Motor neuron (in vitro differentiated cells): Measurements from ENCODE around the gene UPK1B. TPM values are rescaled to one million over a fixed set of nuclear protein-coding genes. Genes with fewer than 3 reads are reported as not detected.

ENCODE experiments used
- ATAC-seq, 8 experiments: fragments of 200-7000 bp; cut with Tn5 transposase; replicated peaks in 6 of 8; 2 replicates each; pipeline ENCODE4 v1.8.0; 2021; ENCODE audit warnings: mild to moderate bottlenecking in 8 of 8, moderate library complexity in 8 of 8
- H3K27ac ChIP-seq, 2 donors: fragments of 250-450 bp; sonication (Bioruptor Pico); 2 replicates each; pipeline ENCODE4 v1.9.0; 2021; ENCODE audit warnings: antibody characterized with exemption in 2 of 2, mild to moderate bottlenecking in 2 of 2, moderate library complexity in 1 of 2
- H3K4me1 ChIP-seq, 2 donors: fragments of 250-450 bp; sonication (Bioruptor Pico); replicated peaks in 1 of 2; 2 replicates each; pipeline ENCODE4 v1.6.1; 2021; ENCODE audit warnings: antibody characterized with exemption in 2 of 2, mild to moderate bottlenecking in 2 of 2, moderate library complexity in 1 of 2
- H3K4me3 ChIP-seq, 5 donors: fragments of 250-450 bp; sonication (Bioruptor Pico); 2 replicates each; pipeline ENCODE4 v1.9.0; 2021; ENCODE audit warnings: antibody characterized with exemption in 5 of 5, mild to moderate bottlenecking in 5 of 5, moderate library complexity in 4 of 5
- WGBS, 10 experiments: fragments of 450-650 bp; shearing (Covaris generic); methylation state at CpG; one replicate each; pipeline ENCODE4 v1.0.0; 2022; 5-methylcytosine and 5-hydroxymethylcytosine counted together
- in situ Hi-C, 9 experiments: fragments of 400-800 bp; cut with MboI; loops; one replicate each; pipeline ENCODE4 v1.15.0; 2021; ENCODE audit warnings: low sequenced_read_pairs in 9 of 9, low pct_unique_long_range_greater_than_20kb in 2 of 9; ENCODE audit not compliant: unreplicated experiment in 9 of 9
- total RNA-seq, 8 experiments: library from RNA; unstranded; fragments of 300-600 nt; gene quantifications; 2 replicates each; pipeline versions ENCODE4 v1.2.3 to v1.2.4, GENCODE V29; 2022

The UPK1B gene
- total RNA-seq, 8 experiments from 2014 or later, result 0.15 to 0.43 (median 0.34) TPM; not detected in 2

DNA sequence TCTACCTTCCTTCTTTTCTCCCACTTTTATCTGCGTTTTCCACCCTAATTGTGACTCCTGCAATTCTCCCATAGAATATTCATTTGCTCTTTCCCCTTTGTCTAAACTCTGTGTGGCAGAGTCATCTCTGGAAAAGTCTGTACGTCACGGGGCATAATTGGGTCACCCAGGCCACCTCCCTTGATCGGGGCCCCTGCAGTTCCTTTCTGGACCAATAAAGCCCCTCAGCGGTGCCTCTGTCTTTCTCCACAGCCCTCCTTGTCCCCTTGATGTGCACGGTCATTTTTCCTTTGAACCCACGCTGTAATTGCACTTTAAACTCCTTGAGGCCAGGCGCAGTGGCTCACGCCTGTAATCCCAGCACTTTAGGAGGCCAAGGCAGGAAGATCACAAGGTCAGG lies 10.7 kb downstream of the UPK1B start:
- no peak overlapping the region for H3K4me3 ChIP-seq
- no peak for ATAC-seq
- no peak overlapping the region for H3K27ac ChIP-seq
- in situ Hi-C loops, result no loop called here
- H3K4me1 ChIP-seq, result no peaks in the 10 kb centered on the region
- WGBS, 10 experiments, result 64 to 79% (median 70%) methylated on average over 1 to 8 of the region's 9 CpGs; no CpG with 5 or more reads in 2 of the 10 experiments

GRCh38 chr3:119184796-119185570 lies 11.6 kb downstream of the UPK1B start:
- Histone ChIP-seq H3K4me1 (no peaks in the 10 kb centered on the region), H3K4me3 (no peak overlapping the region), H3K27ac (no peak overlapping the region)
- WGBS, 10 experiments, result 40 to 98% (median 82%) methylated on average over 2 to 7 of the region's 7 CpGs; no CpG with 5 or more reads in 1 of the 10 experiments
- no peak for ATAC-seq
- in situ Hi-C loops, result no loop called here

GRCh38 chr3:119187266-119187665 lies 13.9 kb downstream of the UPK1B start:
- no peaks in the 10 kb centered on the region for H3K4me1 ChIP-seq
- no peak overlapping the region for H3K4me3 ChIP-seq
- in situ Hi-C loops, result no loop called here
- no peak overlapping the region for H3K27ac ChIP-seq
- ATAC-seq, result no peak

DNA sequence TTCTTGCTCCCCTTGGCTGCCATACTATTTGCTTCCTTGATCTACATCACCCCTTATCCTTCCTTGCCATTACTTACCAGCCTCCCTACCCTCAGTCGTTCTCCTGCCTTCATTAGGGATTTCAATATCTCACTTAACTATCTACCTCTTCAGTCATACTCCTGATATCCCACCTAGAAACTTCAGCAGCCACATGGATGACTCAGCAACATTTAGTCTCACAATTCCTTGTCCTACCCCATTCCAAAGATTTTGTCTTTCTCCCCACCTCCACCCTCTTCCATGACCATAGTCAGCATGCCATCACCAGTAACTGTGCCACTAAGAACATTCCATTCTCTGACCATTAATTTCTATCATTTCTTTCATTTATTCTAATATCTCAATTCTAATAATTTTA lies 18.4 kb downstream of the UPK1B start:
- no peak for ATAC-seq
- WGBS, 10 experiments, result 55 to 88% (median 75%) methylated on average over 1 of the region's 1 CpG; no CpG with 5 or more reads in 1 of the 10 experiments
- Histone ChIP-seq H3K27ac (no peak overlapping the region), H3K4me1 (no peaks in the 10 kb centered on the region), H3K4me3 (no peak overlapping the region)
- in situ Hi-C loops, result no loop called here

GRCh38 chr3:119194237-119195150 lies 21.1 kb downstream of the UPK1B start:
- in situ Hi-C loops, result no loop called here
- H3K4me1 ChIP-seq, result no peaks in the 10 kb centered on the region
- 39 to 100% (median 79%) methylated on average over 1 to 7 of the region's 7 CpGs; no CpG with 5 or more reads in 2 of the 10 experiments for WGBS, 10 experiments
- no peak overlapping the region for H3K27ac ChIP-seq
- peak in 2 of 8 experiments; percentile 32 to 42 for ATAC-seq
- H3K4me3 ChIP-seq, result no peak overlapping the region

- no peak for ATAC-seq
These were observed 21.7 kb downstream of the UPK1B start for GRCh38 chr3:119195151-119195476.

DNA sequence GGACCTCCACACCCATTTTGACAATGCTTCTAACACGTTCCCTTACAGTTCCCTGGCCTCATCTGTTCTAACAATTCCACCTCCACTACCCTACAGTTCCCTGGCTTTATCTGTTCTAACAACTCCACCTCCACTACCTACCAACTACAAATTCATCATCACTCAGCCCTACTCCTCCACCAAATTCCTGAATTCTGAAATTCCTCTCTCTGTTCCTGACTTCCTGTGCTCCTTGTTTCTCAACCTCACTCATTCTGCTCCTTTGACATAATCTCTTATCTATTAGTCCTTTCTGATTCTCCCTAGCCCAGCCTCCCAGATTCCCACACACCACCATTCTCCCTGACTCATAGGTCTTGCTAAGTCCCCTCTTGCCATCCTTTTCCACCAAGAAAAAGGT lies 22.5 kb downstream of the UPK1B start:
- no peak overlapping the region for H3K4me3 ChIP-seq
- 43 to 100% (median 63%) methylated on average over 1 of the region's 1 CpG; no CpG with 5 or more reads in 4 of the 10 experiments for WGBS, 10 experiments
- no peak overlapping the region for H3K27ac ChIP-seq
- no peak for ATAC-seq
- no peaks in the 10 kb centered on the region for H3K4me1 ChIP-seq
- in situ Hi-C loops, result no loop called here

More at GRCh38 chr3:119195151-119195476, 21.7 kb downstream of the UPK1B start:
- H3K4me3 ChIP-seq, result no peak overlapping the region
- 0 to 100% (median 67%) methylated on average over 1 of the region's 1 CpG; no CpG with 5 or more reads in 2 of the 10 experiments for WGBS, 10 experiments
- H3K4me1 ChIP-seq, result no peaks in the 10 kb centered on the region
- H3K27ac ChIP-seq, result no peak overlapping the region
- in situ Hi-C loops, result no loop called here

DNA sequence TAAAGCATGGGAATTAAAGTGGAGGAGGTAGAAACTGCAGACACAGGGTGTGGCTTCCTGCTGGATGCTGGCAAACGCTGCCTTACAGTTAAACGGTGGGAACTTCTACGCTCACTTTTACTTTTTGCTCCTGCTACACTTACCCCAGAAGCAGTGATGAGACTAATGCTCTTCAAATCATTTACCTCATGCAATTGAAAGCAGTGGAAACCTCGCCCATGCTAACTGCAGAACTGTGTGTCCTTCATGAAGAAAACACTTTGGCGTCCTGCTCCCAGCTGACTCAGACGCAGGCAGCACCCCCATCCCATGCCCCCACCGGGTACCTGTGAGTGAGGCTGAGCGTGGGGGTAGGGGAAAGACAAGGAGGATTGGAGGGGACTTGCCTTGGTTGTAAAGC lies 31.8 kb downstream of the UPK1B start:
- ATAC-seq, result peak in 1 of 8 experiments; percentile 43
- Histone ChIP-seq H3K27ac (no peak overlapping the region), H3K4me3 (no peak overlapping the region), H3K4me1 (no peaks in the 10 kb centered on the region)
- in situ Hi-C loops, result no loop called here
- 25 to 100% (median 69%) methylated on average over 2 to 7 of the region's 8 CpGs; no CpG with 5 or more reads in 2 of the 10 experiments for WGBS, 10 experiments

- in situ Hi-C loops, result no loop called here
- WGBS, 10 experiments, result 20 to 100% (median 74%) methylated on average over 1 to 3 of the region's 5 CpGs; no CpG with 5 or more reads in 4 of the 10 experiments
- no peaks in the 10 kb centered on the region for H3K4me1 ChIP-seq
- H3K4me3 ChIP-seq, result no peak overlapping the region
- no peak overlapping the region for H3K27ac ChIP-seq
- no peak for ATAC-seq
These were observed 32.3 kb downstream of the UPK1B start for GRCh38 chr3:119205685-119206084.

DNA sequence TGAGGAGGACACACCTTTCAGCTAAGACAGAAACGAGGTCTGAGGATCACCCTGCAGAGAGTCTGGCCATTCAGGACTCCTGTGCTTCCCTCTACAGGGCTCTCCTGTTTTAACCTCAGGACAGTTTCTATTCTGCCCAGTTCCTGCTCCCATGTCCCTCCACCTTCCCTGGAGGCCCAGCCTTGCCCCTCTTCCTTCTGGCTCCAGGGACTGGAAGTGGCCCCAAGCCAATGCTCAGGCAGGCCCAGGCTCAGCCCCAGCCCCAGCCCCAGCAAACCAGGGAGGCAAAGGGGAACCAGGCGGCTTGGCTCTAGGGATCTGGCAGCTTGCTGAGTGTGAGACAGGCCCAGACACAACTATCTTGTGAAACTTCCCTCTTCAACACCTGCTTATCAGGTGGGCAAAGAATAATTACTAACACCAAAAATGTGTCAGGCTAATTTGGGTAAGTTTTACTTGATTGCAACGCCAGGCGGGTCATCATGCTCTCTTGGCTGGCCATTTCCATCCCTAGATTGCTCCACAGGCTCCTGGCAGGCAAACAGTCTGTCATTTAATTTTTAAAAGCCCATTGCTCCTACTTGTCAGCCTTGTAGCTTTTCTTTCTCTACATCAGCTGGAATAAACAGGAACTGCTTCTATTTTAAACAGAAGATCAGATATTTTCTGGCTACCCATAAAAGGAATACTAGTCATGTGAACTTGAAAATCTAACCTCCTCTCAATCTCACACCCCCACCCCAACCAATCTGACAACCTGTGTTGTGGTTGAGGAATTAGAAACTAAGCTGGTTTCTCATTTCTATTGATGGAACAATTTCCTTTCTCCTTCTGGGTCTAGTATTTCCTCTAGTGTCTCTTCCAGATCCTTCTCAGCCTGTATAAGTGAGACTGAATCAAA lies 33.5 kb downstream of the UPK1B start:
- no peak overlapping the region for H3K27ac ChIP-seq
- in situ Hi-C loops, result no loop called here
- WGBS, 10 experiments, result 60 to 100% (median 100%) methylated on average over 1 to 4 of the region's 4 CpGs; no CpG with 5 or more reads in 2 of the 10 experiments
- ATAC-seq, result peak in 3 of 8 experiments; percentile 49 to 78 (median 74)
- no peak overlapping the region for H3K4me3 ChIP-seq
- no peaks in the 10 kb centered on the region for H3K4me1 ChIP-seq

GRCh38 chr3:119207512-119207875 lies 34.1 kb downstream of the UPK1B start:
- no peak overlapping the region for H3K27ac ChIP-seq
- ATAC-seq, result no peak
- WGBS, 10 experiments, result 40 to 100% (median 82%) methylated on average over 1 to 3 of the region's 3 CpGs; no CpG with 5 or more reads in 2 of the 10 experiments

GRCh38 chr3:119211193-119211592 lies 37.8 kb downstream of the UPK1B start:
- peak in 1 of 8 experiments; percentile 20 for ATAC-seq
- Histone ChIP-seq H3K4me1 (no peaks in the 10 kb centered on the region), H3K4me3 (no peak overlapping the region), H3K27ac (no peak overlapping the region)
- 12 to 68% (median 22%) methylated on average over 1 to 4 of the region's 4 CpGs; no CpG with 5 or more reads in 1 of the 10 experiments for WGBS, 10 experiments
- in situ Hi-C loops, result no loop called here

More at GRCh38 chr3:119207512-119207875, 34.1 kb downstream of the UPK1B start:
- in situ Hi-C loops, result no loop called here
- no peak overlapping the region for H3K4me3 ChIP-seq
- no peaks in the 10 kb centered on the region for H3K4me1 ChIP-seq
